Activated CD8-positive, alpha-beta memory T cell treated with anti-CD3 and anti-CD28 coated beads for 36 hours (primary cell): ENCODE measurements around the gene DHX9. TPM values are rescaled to one million over a fixed set of nuclear protein-coding genes. Genes with fewer than 3 reads are reported as not detected.

Experiments used
- CTCF ChIA-PET: fragments of 350-600 bp; sonication (Branson Sonifier 250); formaldehyde crosslinking; loops from one replicate; lab custom pipeline; 2021; ENCODE audit warnings: antibody characterized with exemption; lab: Charles Lee
- POLR2A ChIA-PET: fragments of 350-600 bp; sonication (Branson Sonifier 250); formaldehyde crosslinking; loops from one replicate; lab custom pipeline; 2021; ENCODE audit warnings: antibody characterized with exemption; lab: Charles Lee
- total RNA-seq, 2 experiments: library from RNA; stranded (reverse); gene quantifications; one replicate each; pipeline ENCODE4 v1.2.3, GENCODE V29; 2021

Gene DHX9
- 100 to 1,000 TPM; 335 to 338 TPM for total RNA-seq

- ChIA-PET CTCF (interaction anchor here (0.7 to 1.6 kb wide), 2 partner anchors 14 to 51 kb away, joined by 4 to 5 read pairs; no protein-coding TSS in a partner anchor), POLR2A (interaction anchor here (0.6 to 1.3 kb wide), 3 partner anchors 49 to 236 kb away, joined by 4 to 11 read pairs (median 5); no protein-coding TSS in a partner anchor)
These were observed at the start of gene DHX9 for GRCh38 chr1:182839209-182840066. TSS of gene DHX9 (plus strand) at chr1:182839347. CDS start at chr1:182842567, 3,220 bp downstream.

- POLR2A ChIA-PET = no interaction called here
- CTCF ChIA-PET = interaction anchor here (1.5 to 14.6 kb wide), 2 partner anchors 9 to 190 kb away, joined by 3 to 459 read pairs; partner anchors contain the start of genes RGS16 and RNASEL
These were observed 47.6 kb upstream of the DHX9 start for GRCh38 chr1:182791281-182792179.

- ChIA-PET CTCF (interaction anchor here (14.6 kb wide), 1 partner anchor 192 kb away, joined by 459 read pairs; the partner anchor contains the start of genes RGS16 and RNASEL), POLR2A (no interaction called here)
These were observed 45.1 kb upstream of the DHX9 start for GRCh38 chr1:182794091-182794490.

- POLR2A ChIA-PET = no interaction called here
- CTCF ChIA-PET = no interaction called here
These were observed 44.4 kb upstream of the DHX9 start for GRCh38 chr1:182794676-182795201.

GRCh38 chr1:182795563-182796228 lies 43.5 kb upstream of the DHX9 start:
- ChIA-PET POLR2A (no interaction called here), CTCF (interaction anchor here (0.7 to 1.6 kb wide), 2 partner anchors 13 to 15 kb away, joined by 5 read pairs; no protein-coding TSS in a partner anchor)

GRCh38 chr1:182802006-182802803 lies 36.9 kb upstream of the DHX9 start:
- ChIA-PET CTCF (no interaction called here), POLR2A (no interaction called here)

GRCh38 chr1:182803846-182804245 lies 35.3 kb upstream of the DHX9 start:
- ChIA-PET POLR2A (no interaction called here), CTCF (no interaction called here)

GRCh38 chr1:182806015-182806678 lies 33.0 kb upstream of the DHX9 start:
- ChIA-PET CTCF (no interaction called here), POLR2A (no interaction called here)

GRCh38 chr1:182807907-182808306 lies 31.2 kb upstream of the DHX9 start:
- ChIA-PET CTCF (interaction anchor here (0.7 kb wide), 1 partner anchor 370 kb away, joined by 3 read pairs; no protein-coding TSS in a partner anchor), POLR2A (no interaction called here)

- ChIA-PET CTCF (no interaction called here), POLR2A (no interaction called here)
These were observed 29.7 kb upstream of the DHX9 start for GRCh38 chr1:182809414-182809957.

- ChIA-PET CTCF (interaction anchor here (0.7 kb wide), 1 partner anchor 9 kb away, joined by 4 read pairs; no protein-coding TSS in a partner anchor), POLR2A (no interaction called here)
These were observed 27.0 kb upstream of the DHX9 start for GRCh38 chr1:182811975-182812722.

- CTCF ChIA-PET = no interaction called here
- POLR2A ChIA-PET = no interaction called here
These were observed 22.3 kb upstream of the DHX9 start for GRCh38 chr1:182816863-182817262.

GRCh38 chr1:182817802-182818201 lies 21.3 kb upstream of the DHX9 start:
- ChIA-PET POLR2A (no interaction called here), CTCF (no interaction called here)

- POLR2A ChIA-PET = no interaction called here
These were observed 15.9 kb upstream of the DHX9 start for GRCh38 chr1:182823220-182823619.

GRCh38 chr1:182826892-182827291 lies 12.3 kb upstream of the DHX9 start:
- CTCF ChIA-PET = no interaction called here
- POLR2A ChIA-PET = no interaction called here

More at GRCh38 chr1:182823220-182823619, 15.9 kb upstream of the DHX9 start:
- CTCF ChIA-PET = interaction anchor here (0.9 kb wide), 1 partner anchor 23 kb away, joined by 4 read pairs; no protein-coding TSS in a partner anchor

GRCh38 chr1:182829285-182829932 lies 9.7 kb upstream of the DHX9 start:
- CTCF ChIA-PET = no interaction called here
- POLR2A ChIA-PET = interaction anchor here (0.5 kb wide), 1 partner anchor 29 kb away, joined by 3 read pairs; no protein-coding TSS in a partner anchor
